Omental fat pad (tissue), 4 donors: ENCODE results near the gene RHEX. TPM values are rescaled to one million over a fixed set of nuclear protein-coding genes. Genes with fewer than 3 reads are reported as not detected.

ENCODE experiments used
- ATAC-seq: fragments of 150-250 bp; one replicate; pipeline ENCODE4 v1.9.1; 2016; ENCODE audit warnings: mild to moderate bottlenecking, moderate library complexity; ENCODE audit not compliant: low FRiP score
- DNase-seq: peaks from one replicate; pipeline ENCODE4 v3.0.0-alpha.2; 2019; ENCODE audit warnings: low spot score
- total RNA-seq, 4 donors: library from RNA; depleted of rRNA; stranded (reverse); fragments of >200 nt; gene quantifications; one replicate each; pipeline ENCODE4 v1.1.0, GENCODE V29; 2016
- TF ChIP-seq, protein P1 (sequence below), 3 donors: fragments of 450-650 bp; IDR thresholded peaks; one replicate each; pipeline ENCODE4 v1.5.1; 2016 to 2017; ENCODE audit warnings: antibody characterized with exemption in 3 of 3, mild to moderate bottlenecking in 3 of 3, moderate library complexity in 2 of 3

RHEX gene
- total RNA-seq, 4 donors from 2014 or later = 1.1 to 5.4 (median 1.8) TPM

DNA sequence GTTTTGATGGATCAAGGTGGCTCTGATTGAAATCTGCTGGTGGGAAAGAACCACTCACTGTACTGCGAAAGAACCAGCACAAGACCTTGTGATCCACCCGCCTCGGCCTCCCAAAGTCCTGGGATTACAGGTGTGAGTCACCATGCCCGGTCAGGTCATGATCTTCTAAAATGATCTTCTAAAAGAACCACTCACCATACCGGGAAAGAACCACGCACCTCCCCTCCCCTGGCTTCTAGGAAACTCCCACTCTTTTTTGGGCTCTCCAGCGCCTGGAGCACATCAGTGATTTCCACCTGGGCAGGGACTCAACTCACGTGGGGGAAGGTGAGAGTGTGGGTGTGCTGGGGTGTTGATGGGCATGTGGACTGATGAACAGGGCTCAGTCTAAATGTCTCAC lies 41.9 kb upstream of the RHEX start:
- DNase-seq (no peak), ATAC-seq (peak; percentile 73)
- TF ChIP-seq, protein P1, sequence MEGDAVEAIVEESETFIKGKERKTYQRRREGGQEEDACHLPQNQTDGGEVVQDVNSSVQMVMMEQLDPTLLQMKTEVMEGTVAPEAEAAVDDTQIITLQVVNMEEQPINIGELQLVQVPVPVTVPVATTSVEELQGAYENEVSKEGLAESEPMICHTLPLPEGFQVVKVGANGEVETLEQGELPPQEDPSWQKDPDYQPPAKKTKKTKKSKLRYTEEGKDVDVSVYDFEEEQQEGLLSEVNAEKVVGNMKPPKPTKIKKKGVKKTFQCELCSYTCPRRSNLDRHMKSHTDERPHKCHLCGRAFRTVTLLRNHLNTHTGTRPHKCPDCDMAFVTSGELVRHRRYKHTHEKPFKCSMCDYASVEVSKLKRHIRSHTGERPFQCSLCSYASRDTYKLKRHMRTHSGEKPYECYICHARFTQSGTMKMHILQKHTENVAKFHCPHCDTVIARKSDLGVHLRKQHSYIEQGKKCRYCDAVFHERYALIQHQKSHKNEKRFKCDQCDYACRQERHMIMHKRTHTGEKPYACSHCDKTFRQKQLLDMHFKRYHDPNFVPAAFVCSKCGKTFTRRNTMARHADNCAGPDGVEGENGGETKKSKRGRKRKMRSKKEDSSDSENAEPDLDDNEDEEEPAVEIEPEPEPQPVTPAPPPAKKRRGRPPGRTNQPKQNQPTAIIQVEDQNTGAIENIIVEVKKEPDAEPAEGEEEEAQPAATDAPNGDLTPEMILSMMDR (IDR thresholded peaks at IDR 0.05) = no peak

DNA sequence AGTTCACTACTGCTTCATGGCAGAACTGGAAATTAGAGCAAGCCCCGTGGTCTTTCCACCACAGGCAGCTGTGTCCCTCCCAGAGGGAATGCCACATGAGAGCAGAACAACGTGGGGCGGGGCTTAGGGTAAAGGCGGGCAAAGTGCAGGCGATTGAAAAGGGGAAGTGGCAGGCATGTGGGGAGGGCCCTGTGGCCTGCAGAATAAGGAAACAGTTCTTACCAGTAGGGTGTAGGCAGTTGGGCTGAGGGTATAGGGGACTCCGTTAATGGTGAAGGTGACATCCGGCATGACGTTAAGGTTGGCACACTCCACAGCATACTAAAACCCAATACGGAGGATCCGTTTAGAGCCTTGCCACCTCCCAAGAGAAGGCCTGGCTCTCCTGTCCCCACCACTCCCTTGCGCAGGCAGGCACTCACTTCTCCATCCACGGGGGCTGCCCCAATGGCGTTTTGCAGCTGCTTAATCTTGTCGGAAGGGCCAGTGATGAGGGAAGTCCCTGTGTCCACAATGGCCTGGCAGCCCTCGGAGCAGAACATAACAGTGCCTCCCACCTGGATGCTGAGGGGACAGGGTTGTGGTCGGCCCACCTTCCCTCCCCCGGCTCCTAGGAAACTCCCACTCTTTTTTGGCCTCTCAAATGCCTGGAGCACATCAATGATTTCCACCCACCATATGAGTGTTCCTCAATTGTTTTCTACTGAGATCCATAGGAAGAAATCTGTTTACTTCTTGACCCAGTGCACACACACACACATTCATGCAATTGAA lies 40.7 kb upstream of the RHEX start:
- DNase-seq (no peak), ATAC-seq (no peak)
- TF ChIP-seq, protein P1 (IDR thresholded peaks at IDR 0.05) = no peak

DNA sequence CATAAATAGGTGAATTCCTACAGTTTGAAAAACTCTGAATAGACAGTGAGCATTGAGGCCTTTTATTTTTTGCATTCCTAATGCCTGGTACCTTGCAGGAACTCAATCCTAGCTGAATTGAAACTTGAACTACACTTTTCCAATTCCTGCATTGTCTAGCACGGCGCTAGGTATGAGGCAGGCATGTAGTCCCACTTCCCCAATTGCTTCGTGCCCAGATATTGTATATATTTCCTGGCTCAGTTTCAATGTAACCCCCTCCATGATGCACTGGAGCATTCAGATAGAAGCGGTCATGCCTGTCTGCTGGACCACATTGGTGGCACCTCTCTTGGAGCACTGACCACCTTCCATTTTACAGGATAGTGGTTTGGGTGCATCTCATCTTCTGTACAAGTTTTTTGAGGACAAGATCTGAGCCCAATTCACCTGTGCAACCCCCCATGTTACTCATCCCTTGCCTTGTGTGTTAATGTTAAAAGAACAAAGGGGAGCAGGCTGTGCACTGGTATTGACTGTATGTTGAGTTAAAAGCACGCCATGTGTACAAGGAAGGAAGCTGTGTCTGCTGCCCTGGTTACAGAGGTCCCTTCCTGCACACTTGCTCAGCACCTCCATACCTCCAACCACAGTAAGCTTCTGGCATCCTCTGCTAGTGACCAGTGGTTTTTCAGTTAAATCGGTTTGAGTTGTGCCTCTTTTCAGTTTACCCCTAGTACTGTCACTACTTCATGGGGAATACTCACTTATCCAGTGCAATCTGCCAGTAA lies 39.8 kb upstream of the RHEX start:
- DNase-seq (no peak), ATAC-seq (no peak)
- TF ChIP-seq, protein P1 (IDR thresholded peaks at IDR 0.05) = no peak

DNA sequence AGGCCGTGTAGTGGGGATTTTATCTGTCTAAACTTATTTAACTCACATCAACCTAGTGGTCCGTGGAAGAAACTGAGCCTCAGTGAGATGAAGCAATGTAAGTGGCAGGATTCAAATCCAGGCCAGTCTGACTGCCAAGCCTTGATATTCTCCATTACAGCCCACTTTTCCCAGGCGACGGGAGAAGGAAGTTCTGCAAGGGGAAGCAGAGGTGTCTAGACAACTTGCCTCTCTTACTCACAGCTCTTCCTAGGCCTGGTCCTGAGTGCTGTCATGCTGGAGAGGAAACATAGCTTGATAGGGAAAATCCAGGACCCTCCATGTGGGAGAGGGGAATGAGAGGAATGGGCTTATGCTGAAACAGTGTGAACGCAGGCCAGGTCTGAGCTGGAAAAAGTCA lies 38.4 kb upstream of the RHEX start:
- ATAC-seq (no peak), DNase-seq (no peak)
- TF ChIP-seq, protein P1 (IDR thresholded peaks at IDR 0.05) = no peak

DNA sequence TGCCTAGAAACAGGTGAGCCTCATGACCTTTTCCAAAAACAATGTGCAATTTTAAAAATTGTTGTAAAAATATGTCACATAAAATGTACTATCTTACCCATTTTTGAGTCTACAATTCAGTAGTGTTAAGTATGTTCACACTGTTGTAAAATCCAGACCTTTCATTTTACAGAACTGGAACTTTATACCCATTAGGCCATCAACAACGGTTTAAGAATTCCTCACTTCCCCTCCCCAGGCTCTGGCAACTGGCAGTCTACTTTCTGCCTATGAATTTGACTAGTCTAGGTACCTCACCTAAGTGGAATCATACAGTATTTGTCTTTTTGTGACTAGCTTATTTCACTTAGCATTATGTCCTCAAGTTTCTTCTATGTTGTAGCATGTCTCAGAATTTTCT lies 37.9 kb upstream of the RHEX start:
- ATAC-seq (no peak), DNase-seq (no peak)
- TF ChIP-seq, protein P1 (IDR thresholded peaks at IDR 0.05) = no peak

DNA sequence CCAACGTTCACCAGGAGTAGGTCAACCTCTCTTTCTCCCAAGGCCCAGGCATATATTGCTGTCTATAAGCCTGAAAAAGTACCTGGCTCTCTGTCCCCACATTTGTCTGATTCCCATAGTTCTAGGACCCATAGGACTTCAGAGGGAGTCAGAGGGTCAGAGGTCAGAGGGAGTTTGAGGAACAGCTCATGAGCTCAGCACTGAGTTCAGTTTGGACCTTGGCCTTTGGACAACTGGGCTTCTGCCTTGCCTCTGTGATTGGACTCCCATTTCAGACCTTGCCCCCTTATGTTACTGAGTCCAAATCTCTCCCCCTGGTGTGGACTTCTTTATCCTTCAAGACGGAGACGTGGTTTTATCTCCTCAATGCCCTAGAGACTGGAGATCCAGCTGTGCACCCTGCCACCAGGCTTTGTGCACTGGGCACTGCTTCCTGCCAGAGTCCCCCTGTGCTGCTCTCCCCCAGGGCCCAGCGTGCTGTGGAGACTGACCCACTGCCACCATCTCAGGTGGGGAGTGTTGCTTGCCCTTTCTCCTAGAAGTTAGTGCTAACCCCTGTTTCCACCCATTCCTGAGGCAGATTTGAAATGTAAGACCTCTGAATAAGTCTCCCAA lies 32.5 kb upstream of the RHEX start:
- DNase-seq (no peak), ATAC-seq (no peak)
- TF ChIP-seq, protein P1 (IDR thresholded peaks at IDR 0.05) = no peak
